Cortex of kidney (tissue), 1 donor: ENCODE measurements around the gene TMEM198.

Experiments
- DNase-seq: peaks from one replicate; lab custom pipeline; 2025; lab: John Stamatoyannopoulos, UW

The TMEM198 gene

GRCh38 chr2:219545295-219545942, 1.6 kb downstream of the TMEM198 start:
- DNase-seq = no peak

GRCh38 chr2:219545943-219546352, 2.1 kb downstream of the TMEM198 start:
- DNase-seq = no peak

DNA sequence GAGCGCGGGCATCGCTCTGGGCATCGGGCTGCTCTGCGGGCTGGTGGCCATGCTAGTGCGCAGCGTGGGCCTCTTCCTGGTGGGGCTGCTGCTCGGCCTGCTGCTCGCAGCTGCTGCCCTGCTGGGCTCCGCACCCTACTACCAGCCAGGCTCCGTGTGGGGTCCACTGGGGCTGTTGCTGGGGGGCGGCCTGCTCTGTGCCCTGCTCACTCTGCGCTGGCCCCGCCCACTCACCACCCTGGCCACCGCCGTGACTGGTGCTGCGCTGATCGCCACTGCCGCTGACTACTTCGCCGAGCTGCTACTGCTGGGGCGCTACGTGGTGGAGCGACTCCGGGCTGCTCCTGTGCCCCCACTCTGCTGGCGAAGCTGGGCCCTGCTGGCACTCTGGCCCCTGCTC, 3.8 kb downstream of the TMEM198 start:
- no peak for DNase-seq

GRCh38 chr2:219548990-219549389, 5.2 kb downstream of the TMEM198 start:
- no peak for DNase-seq

- no peak for DNase-seq
Observed at GRCh38 chr2:219549619-219550018, 5.8 kb downstream of the TMEM198 start.

- DNase-seq = no peak
Observed at GRCh38 chr2:219551441-219552381, 7.9 kb downstream of the TMEM198 start.

DNA sequence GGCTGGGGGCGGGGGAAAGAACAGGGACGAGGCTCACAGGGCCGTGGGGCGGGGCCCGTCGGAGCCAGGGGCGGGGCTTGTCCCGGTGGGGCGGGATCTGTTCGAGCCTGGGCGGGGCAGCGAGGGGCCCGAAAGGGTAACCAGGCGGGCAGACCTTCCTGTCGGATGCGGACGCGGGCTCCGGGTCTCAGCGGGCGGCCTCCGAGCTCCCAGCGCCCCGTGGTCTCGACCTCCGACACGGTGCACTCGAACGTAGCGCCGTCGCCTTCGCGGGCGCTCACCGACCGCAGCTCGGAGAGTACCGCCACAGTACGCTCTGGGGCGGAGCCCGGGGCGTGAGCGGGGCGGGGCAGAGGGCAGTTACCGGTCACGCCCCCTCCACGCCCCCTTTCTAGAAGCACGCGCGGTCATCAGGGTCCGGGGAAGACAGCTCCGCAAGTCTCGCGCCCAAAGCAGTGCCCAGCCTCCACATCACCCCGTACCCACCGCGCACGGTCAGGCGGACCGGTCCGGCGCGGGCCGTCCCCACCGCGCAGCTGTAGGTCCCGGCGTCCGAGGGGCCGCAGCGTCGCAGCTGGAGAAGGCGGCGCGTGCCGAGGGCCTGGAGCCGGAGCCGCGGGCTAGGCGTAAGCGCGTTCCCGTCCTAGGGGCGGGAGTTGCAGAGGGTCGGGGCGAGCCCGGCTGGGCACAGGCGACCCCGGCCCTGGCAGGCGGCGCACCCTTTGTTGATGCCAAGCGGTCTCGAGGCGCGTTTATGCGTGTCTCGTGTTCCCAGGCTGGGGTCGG, 8.7 kb downstream of the TMEM198 start:
- DNase-seq = no peak

DNA sequence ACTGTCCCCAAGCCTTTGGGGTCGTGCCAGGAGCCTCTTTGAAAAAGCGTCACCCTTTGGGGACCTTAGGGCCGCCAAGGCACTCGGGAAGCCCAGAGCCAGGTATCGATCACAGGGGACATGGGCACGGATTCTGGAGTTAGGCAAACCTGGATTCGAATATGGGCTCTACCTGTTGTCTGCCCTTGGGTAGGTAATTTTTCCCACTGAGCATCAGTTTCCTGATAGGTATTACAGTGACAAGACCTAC, 9.3 kb downstream of the TMEM198 start:
- DNase-seq = no peak

DNA sequence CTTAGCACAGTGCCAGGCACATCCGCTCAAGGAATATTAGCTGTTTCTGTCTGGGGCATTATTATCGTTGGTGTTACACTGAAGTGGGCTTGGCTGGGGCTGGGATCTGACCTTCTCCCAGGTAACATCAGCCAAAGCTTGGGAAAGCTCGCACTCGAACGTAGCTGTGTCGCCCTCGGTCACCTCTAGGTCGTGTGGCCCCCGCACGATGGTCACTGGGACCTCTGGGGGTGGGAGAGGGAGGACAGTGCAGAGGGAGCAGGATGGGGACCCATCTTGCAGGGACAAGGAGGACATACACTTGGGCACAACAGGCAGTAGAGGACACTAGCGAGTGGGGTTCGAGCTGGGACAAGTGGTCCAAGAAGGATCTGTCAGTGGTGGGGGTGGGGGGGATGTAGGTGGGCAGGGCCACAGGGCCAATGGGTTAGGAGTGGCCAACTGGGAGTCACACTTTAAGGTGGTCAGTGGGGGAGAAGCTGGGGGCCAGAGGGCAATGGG, 9.7 kb downstream of the TMEM198 start:
- DNase-seq = no peak

DNA sequence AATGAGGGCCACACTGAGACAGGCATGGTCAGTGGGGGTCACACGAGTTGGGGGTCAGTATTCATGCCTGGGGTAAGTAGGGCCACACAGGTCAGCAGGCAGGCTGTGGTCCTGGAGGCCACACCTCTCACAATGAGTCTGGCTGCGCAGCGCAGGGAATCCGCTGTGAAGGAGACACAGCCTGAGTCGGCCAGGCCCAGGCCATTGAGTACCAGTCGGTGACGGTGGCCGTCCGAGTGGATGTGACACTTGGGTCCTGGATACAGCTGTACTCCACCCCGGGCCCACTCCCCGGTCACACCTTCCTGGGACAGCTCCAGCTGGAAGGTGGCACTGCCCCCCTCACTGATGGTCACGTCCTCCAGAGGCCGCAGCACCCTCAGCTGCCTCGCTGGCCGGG, 10.5 kb downstream of the TMEM198 start:
- no peak for DNase-seq

GRCh38 chr2:219555956-219556355, 12.1 kb downstream of the TMEM198 start:
- no peak for DNase-seq

- no peak for DNase-seq
Observed at GRCh38 chr2:219556413-219556812, 12.6 kb downstream of the TMEM198 start.

DNA sequence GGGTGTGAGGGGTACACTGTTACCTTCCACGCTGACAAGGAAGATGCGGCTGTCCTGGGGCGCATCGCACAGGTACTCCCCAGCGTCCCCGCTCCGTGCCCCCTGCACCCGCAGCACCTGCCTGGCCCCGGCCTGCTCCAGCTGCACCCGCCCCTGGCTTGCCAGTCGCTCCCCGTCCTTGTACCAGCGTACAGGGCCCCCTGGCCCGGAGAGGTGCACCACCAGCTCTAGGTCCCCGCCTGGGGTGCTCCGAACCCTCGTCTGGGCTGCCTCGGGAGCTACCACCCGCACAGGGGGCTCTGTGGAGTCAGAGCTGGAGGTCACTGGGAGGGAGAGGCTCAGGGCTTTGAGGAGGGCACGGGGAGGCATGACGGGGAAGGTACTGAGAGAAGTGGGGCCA, 13.5 kb downstream of the TMEM198 start:
- DNase-seq = no peak

- no peak for DNase-seq
Observed at GRCh38 chr2:219557791-219558785, 14.3 kb downstream of the TMEM198 start.

GRCh38 chr2:219559156-219559915, 15.5 kb downstream of the TMEM198 start:
- DNase-seq = no peak

DNA sequence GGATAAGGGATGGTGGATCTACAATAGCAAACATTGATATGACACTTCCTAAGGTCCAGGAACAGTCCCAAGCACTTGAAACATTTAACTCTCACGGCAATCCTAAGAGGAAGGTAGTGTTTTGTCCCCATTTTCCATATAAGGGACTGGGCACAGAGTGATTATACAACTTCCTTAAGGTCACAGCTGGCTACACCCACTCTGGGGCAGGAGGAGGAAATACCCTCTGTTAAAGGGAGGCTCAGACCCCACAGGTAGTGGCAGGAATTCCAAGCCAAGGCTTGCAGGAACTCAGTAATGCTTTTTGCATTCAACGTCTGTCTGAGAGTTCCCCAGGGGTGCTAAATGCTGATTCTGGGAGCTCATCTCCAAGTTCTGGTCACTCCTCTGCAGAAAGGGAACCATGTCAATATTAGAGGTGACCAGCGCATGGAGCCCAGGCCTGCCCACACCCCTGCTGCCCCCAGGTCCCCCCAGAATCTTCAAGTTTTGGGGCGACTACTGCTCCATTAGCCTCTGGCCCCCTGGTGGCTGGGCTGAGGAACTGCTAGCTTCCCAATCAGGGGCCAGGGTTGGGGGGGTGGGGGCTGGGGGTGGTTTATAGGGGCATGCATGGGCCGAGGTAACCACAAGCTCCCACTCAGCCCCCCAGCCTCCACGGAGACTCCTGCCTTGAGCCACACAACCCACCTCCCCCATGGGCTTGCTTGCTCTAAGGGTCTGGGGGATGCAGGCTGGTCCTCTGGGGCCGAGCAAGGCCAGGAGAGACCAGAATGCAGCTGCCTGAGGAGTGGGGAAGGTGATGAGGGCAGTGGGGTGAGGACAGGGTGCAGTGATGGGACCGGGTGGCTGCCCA, 16.4 kb downstream of the TMEM198 start:
- DNase-seq = no peak

DNA sequence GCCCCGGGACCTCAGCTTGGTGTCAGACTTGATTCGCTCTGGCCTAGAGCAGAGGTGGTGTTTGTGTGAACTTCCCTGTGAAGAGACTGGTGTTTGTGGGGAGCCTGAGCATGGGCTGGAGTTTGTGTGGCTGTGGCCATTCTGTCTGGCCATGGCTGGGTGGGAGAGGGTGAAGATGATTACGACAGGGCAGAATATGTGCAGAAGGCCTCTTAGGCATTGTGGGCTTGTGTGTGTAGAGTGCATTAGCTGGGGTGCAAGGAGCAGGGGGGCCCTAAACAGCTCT, 17.0 kb downstream of the TMEM198 start:
- DNase-seq = no peak

DNA sequence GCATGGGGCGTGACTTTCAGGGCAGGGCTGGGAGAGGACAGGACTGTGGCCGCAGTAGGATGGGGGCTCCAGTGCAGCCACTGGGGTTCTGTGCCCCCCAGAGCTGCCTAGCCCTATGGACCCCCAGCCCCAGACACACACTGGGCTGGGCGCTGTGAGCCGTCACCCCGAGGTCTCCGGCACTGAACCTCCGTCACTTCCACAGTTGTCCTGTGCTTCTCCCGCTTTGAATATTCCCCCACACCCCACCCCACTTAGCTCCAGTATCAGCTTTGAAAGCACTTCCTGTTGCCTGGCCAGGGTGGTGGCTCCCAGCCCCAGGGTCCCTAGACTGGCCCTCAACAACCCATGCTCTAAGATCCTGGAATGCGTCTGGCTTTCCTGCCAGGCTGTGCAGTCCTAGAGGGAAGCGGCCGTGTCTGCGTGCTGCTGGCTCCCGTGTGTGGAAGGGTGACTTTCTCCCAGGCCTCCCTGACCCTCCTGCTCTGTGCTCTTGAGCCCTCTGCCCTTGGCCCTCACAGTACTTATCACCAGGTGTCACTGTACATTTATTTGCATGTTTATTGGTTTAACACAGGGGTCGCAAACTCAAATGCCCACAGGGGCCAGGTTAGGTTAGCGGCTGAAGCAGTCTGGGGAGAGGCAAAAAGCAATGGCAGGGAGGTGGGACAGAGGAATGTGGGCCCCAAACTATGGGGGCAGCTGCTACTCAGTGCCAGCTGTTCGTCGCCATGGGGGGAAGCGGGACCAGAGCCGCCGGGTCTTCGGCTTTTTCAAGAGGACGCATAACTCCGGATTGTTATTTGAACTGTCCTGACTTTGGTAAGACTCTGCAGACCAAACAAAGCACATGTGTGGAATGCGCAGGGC, 17.6 kb downstream of the TMEM198 start:
- no peak for DNase-seq
